ENCODE results near the gene FUT7.

FUT7 gene

GRCh38 chr9:137032858-137033257, 970 bp upstream of the FUT7 start:
- DNase-seq (ENCODE audit: low read depth), result no peak

GRCh38 chr9:137030538-137031527, 1.1 kb downstream of the FUT7 start:
- DNase-seq (ENCODE audit: low read depth), result peak; percentile 37

DNA sequence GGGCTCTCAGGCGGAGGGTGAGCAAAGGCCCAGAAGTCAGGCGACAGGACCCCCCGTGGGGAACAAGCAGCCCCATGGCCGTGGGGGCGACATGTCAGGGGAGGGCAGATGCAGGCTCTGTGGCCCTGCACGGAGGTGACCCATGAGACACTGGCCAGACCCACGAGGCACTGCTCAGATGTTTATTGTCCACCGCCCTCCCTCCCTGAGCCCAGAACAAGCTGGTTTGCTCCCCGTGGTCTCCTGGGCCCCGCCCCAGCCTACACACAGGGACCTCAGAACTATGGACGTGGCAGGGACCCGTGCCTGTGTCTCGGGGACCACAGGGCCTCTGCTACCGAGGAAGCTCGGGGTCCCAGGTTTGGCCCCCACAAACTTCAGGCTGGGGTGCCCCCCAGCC, 1.9 kb downstream of the FUT7 start:
- no peak for DNase-seq (ENCODE audit: low read depth)

GRCh38 chr9:137029058-137029936, 2.6 kb downstream of the FUT7 start:
- DNase-seq (ENCODE audit: low read depth), result peak; percentile 71

DNA sequence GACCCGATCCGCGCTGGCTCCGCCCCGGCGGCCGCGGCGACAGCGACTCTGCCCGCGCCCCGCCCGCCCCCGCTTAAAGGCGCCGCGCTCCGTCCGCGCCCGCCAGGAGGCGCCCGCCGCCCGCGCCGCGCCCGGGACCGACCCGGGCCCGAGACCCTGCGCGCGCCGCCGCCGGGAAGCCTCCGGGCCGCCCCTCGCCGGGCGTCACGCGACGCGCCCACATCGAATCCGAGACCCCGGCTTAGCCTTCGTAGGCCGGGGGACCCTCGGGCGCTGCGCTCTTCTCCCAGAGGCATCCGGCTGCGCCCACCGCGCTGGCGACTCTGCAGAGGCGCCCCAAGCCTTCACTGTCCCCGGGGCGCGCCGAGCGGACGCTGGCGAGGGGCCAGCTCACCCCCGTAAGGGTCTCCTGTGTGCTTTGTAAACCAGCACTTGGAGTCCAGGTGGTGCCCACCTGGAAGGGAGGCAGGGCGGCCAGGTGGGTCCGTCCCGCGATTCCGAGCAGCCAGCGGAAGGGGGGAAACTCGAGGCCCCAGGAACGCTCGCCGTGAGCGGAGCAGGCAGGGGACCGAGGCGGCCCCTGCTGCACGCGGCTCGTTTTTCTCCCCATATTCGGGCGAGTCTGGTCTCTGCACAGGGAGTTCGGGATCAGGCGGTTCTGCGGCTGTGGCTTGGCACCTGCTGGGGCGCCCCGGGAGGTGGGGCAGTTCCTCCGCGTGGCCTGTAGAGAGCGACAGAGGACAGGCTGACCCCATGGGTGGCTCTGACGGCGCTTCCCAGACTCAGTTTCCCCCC, 3.4 kb downstream of the FUT7 start:
- peak; percentile 70 for DNase-seq (ENCODE audit: low read depth)

- DNase-seq (ENCODE audit: low read depth), result no peak
Observed at GRCh38 chr9:137027369-137028262, 4.3 kb downstream of the FUT7 start, which contains the start of gene ABCA2. ABCA2 (minus strand) TSS chr9:137028237; CDS start chr9:137028140, 97 bp downstream.

- no peak for DNase-seq (ENCODE audit: low read depth)
Observed at GRCh38 chr9:137026828-137027227, 5.1 kb downstream of the FUT7 start.

DNA sequence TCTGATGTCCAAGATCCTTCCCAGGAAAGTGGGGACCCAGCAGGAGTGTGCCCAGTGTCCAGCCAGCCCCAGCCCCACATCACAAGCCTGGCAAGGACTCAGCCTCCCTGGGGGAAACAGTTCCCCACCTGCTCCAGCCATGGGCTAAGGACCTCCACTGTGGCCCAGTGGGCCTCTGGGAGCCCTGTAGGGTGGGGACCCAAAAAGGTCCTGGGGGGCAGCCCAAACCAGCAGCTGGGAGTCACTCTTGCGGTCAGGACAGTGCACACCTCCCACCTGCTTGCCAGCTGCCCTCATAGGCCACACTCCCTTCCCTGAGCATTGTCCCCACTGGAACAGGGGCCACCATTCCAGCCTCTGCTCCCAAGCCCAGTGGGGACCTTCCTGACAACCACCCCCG, 5.5 kb downstream of the FUT7 start:
- no peak for DNase-seq (ENCODE audit: low read depth)

DNA sequence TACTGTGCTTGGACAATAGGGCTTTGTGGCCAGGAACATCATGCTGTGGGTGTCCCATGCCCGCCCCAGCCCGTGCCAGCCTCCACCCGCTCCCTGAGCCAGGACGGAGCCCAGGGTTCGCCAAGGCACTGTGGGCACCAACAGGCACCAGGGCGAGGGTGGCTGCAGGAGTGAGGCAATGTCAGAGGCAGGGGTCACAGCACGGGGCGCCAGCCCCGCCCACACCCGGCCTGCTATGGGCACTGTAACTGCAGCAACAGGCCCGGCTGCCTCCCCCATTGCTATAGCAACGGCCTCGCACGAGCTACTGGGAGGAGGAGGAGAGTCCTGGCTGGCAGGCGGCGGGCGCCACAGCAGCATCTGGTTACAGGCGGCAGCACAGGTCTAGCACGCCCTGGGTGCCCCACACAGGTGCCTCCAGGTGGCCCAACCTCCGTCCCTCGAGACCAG, 6.3 kb downstream of the FUT7 start:
- no peak for DNase-seq (ENCODE audit: low read depth)

DNA sequence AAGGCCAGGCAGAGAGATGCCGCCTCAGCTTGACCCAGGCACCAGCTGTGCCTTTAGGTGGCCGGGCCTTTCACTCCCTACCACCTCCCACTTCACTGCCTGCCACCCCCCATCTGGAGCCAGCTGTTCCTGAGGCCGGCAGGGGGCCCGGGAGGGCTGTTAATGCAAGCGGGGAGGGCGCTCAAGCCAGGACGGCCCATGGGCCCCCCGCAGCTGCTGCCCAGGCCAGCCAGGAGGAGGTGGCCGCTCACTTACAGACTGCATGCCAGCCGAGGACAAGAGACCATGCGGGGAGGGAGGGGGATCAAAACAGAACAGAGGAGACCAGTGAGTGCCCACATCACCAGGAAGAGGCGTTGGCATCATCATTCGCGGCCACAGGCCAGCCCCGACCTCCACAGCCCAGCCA, 8.3 kb downstream of the FUT7 start:
- DNase-seq (ENCODE audit: low read depth), result no peak

GRCh38 chr9:137023157-137023556, 8.7 kb downstream of the FUT7 start:
- DNase-seq (ENCODE audit: low read depth), result no peak

- DNase-seq (ENCODE audit: low read depth), result no peak
Observed at GRCh38 chr9:137022662-137023008, 9.3 kb downstream of the FUT7 start.

- peak; percentile 80 for DNase-seq (ENCODE audit: low read depth)
Observed at GRCh38 chr9:137021979-137022661, 9.8 kb downstream of the FUT7 start.

DNA sequence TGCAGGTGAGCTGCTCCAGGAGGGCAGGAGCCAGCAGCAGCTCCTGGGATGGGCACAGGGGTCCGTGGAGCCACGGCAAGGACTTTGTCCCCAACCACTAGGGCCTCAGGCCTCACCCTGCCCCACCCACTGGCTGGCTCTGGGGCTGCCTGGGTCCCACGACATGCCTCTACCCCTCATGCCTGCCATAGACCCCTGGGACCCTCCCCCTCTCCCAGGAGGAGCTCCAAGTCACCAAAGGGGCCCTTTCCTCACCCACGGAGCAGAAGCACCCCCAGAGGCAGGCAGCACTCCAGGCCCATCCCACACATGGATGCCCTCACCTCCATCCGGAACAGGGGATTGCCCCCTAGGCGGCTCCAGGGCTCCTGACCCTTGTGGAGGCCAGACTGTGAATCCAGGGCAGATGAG, 10.3 kb downstream of the FUT7 start:
- DNase-seq (ENCODE audit: low read depth), result no peak

GRCh38 chr9:137020771-137021567, 10.9 kb downstream of the FUT7 start:
- DNase-seq (ENCODE audit: low read depth), result no peak

- DNase-seq (ENCODE audit: low read depth), result no peak
Observed at GRCh38 chr9:137019891-137020683, 11.8 kb downstream of the FUT7 start.

- no peak for DNase-seq (ENCODE audit: low read depth)
Observed at GRCh38 chr9:137018761-137019559, 12.9 kb downstream of the FUT7 start.
